HUES48 (cell line): Measurements from ENCODE around the gene HTT.

ENCODE experiments used
- H3K27ac ChIP-seq: one replicate; pipeline ENCODE4 v1.7.0; 2013; ENCODE audit warnings: low read depth, low read length, inconsistent platforms
- H3K27me3 ChIP-seq: 2 replicates; pipeline ENCODE4 v1.6.1; 2013; ENCODE audit warnings: mild to moderate bottlenecking, low read length; ENCODE audit not compliant: control insufficient read depth, insufficient read depth
- H3K36me3 ChIP-seq: 2 replicates; pipeline ENCODE4 v1.6.1; 2013; ENCODE audit warnings: low read length; ENCODE audit not compliant: control insufficient read depth, insufficient read depth
- H3K4me1 ChIP-seq: 2 replicates; pipeline ENCODE4 v1.6.1; 2013; ENCODE audit warnings: mild to moderate bottlenecking, low read length; ENCODE audit not compliant: control insufficient read depth, insufficient read depth
- H3K4me3 ChIP-seq: 2 replicates; pipeline ENCODE4 v1.5.1; 2013; ENCODE audit warnings: mild to moderate bottlenecking, low read depth, low read length
- H3K9ac ChIP-seq: 2 replicates; pipeline ENCODE4 v1.6.1; 2013; ENCODE audit warnings: mild to moderate bottlenecking, low read depth, low read length, moderate library complexity
- H3K9me3 ChIP-seq: 2 replicates; pipeline ENCODE4 v1.6.1; 2013; ENCODE audit warnings: low read length; ENCODE audit not compliant: control insufficient read depth, insufficient read depth

The HTT gene

GRCh38 chr4:3178351-3178750 lies 103.9 kb downstream of the HTT start:
- no peak overlapping the region for H3K9ac ChIP-seq
- H3K36me3 ChIP-seq = peaks cover 89% of the 10 kb centered on the region
- no peaks in the 10 kb centered on the region for H3K9me3 ChIP-seq
- no peak overlapping the region for H3K27ac ChIP-seq
- H3K4me3 ChIP-seq = no peak overlapping the region
- no peaks in the 10 kb centered on the region for H3K27me3 ChIP-seq
- H3K4me1 ChIP-seq = no peaks in the 10 kb centered on the region

GRCh38 chr4:3179126-3179706 lies 104.7 kb downstream of the HTT start:
- Histone ChIP-seq H3K27ac (no peak overlapping the region), H3K4me3 (no peak overlapping the region), H3K27me3 (no peaks in the 10 kb centered on the region), H3K9me3 (no peaks in the 10 kb centered on the region), H3K36me3 (peaks cover 93% of the 10 kb centered on the region), H3K4me1 (no peaks in the 10 kb centered on the region), H3K9ac (no peak overlapping the region)

- peaks cover 88% of the 10 kb centered on the region for H3K36me3 ChIP-seq
Observed at GRCh38 chr4:3183008-3183407, 108.5 kb downstream of the HTT start.

GRCh38 chr4:3184725-3185124 lies 110.2 kb downstream of the HTT start:
- Histone ChIP-seq H3K4me3 (no peak overlapping the region), H3K36me3 (peaks cover 89% of the 10 kb centered on the region), H3K9ac (no peak overlapping the region), H3K9me3 (no peaks in the 10 kb centered on the region), H3K27ac (no peak overlapping the region), H3K27me3 (no peaks in the 10 kb centered on the region), H3K4me1 (no peaks in the 10 kb centered on the region)

More at GRCh38 chr4:3183008-3183407, 108.5 kb downstream of the HTT start:
- no peak overlapping the region for H3K27ac ChIP-seq
- H3K9ac ChIP-seq = no peak overlapping the region
- no peak overlapping the region for H3K4me3 ChIP-seq
- no peaks in the 10 kb centered on the region for H3K9me3 ChIP-seq
- H3K4me1 ChIP-seq = no peaks in the 10 kb centered on the region
- no peaks in the 10 kb centered on the region for H3K27me3 ChIP-seq

GRCh38 chr4:3186609-3187008 lies 112.1 kb downstream of the HTT start:
- Histone ChIP-seq H3K36me3 (peaks cover 88% of the 10 kb centered on the region), H3K9me3 (no peaks in the 10 kb centered on the region), H3K27ac (no peak overlapping the region), H3K4me1 (no peaks in the 10 kb centered on the region), H3K27me3 (no peaks in the 10 kb centered on the region), H3K9ac (no peak overlapping the region), H3K4me3 (no peak overlapping the region)

- H3K36me3 ChIP-seq = peaks cover 86% of the 10 kb centered on the region
Observed at GRCh38 chr4:3188118-3188517, 113.6 kb downstream of the HTT start.

GRCh38 chr4:3189459-3189858 lies 115.0 kb downstream of the HTT start:
- no peak overlapping the region for H3K4me3 ChIP-seq
- no peak overlapping the region for H3K9ac ChIP-seq
- no peaks in the 10 kb centered on the region for H3K4me1 ChIP-seq
- no peaks in the 10 kb centered on the region for H3K27me3 ChIP-seq
- no peak overlapping the region for H3K27ac ChIP-seq
- no peaks in the 10 kb centered on the region for H3K9me3 ChIP-seq
- H3K36me3 ChIP-seq = peaks cover 73% of the 10 kb centered on the region

More at GRCh38 chr4:3188118-3188517, 113.6 kb downstream of the HTT start:
- Histone ChIP-seq H3K4me3 (no peak overlapping the region), H3K27me3 (no peaks in the 10 kb centered on the region), H3K9ac (no peak overlapping the region), H3K4me1 (no peaks in the 10 kb centered on the region), H3K9me3 (no peaks in the 10 kb centered on the region), H3K27ac (no peak overlapping the region)

- no peaks in the 10 kb centered on the region for H3K27me3 ChIP-seq
- H3K4me3 ChIP-seq = no peak overlapping the region
- no peaks in the 10 kb centered on the region for H3K9me3 ChIP-seq
- no peaks in the 10 kb centered on the region for H3K4me1 ChIP-seq
- no peak overlapping the region for H3K9ac ChIP-seq
- H3K36me3 ChIP-seq = peaks cover 66% of the 10 kb centered on the region
- no peak overlapping the region for H3K27ac ChIP-seq
Observed at GRCh38 chr4:3190549-3190948, 116.1 kb downstream of the HTT start.

- peaks cover 63% of the 10 kb centered on the region for H3K36me3 ChIP-seq
- no peak overlapping the region for H3K4me3 ChIP-seq
- H3K9me3 ChIP-seq = no peaks in the 10 kb centered on the region
- no peak overlapping the region for H3K27ac ChIP-seq
- H3K9ac ChIP-seq = no peak overlapping the region
- H3K4me1 ChIP-seq = no peaks in the 10 kb centered on the region
- no peaks in the 10 kb centered on the region for H3K27me3 ChIP-seq
Observed at GRCh38 chr4:3192188-3192587, 117.7 kb downstream of the HTT start.

- Histone ChIP-seq H3K4me1 (no peaks in the 10 kb centered on the region), H3K4me3 (no peak overlapping the region), H3K27ac (no peak overlapping the region), H3K27me3 (no peaks in the 10 kb centered on the region), H3K9me3 (no peaks in the 10 kb centered on the region), H3K9ac (no peak overlapping the region), H3K36me3 (peaks cover 62% of the 10 kb centered on the region)
Observed at GRCh38 chr4:3192827-3193226, 118.3 kb downstream of the HTT start.

GRCh38 chr4:3193531-3194203 lies 119.2 kb downstream of the HTT start:
- H3K4me1 ChIP-seq = no peaks in the 10 kb centered on the region
- H3K27me3 ChIP-seq = no peaks in the 10 kb centered on the region
- peaks cover 56% of the 10 kb centered on the region for H3K36me3 ChIP-seq
- H3K4me3 ChIP-seq = no peak overlapping the region
- H3K9ac ChIP-seq = no peak overlapping the region
- no peaks in the 10 kb centered on the region for H3K9me3 ChIP-seq
- no peak overlapping the region for H3K27ac ChIP-seq
